ENCODE results near the gene SORCS2. TPM values are rescaled to one million over a fixed set of nuclear protein-coding genes. Genes with fewer than 3 reads are reported as not detected.

Gene SORCS2
- total and polyA plus RNA-seq, 2 of the 4 experiments (the other 2 are of a cell fraction): 0.36 to 0.62 TPM

- BruUV-seq (replicated peaks): no TSS peak
These were observed 282.9 kb downstream of the SORCS2 start for GRCh38 chr4:7475207-7475606.

More at GRCh38 chr4:7475207-7475606, 282.9 kb downstream of the SORCS2 start:
- ATAC-seq (ENCODE audit: low read depth): no peak
- Histone ChIP-seq H2AK9ac (replicated peaks; ENCODE audit: low read depth, low read length, poor library complexity) (no peak overlapping the region), H3K27me3 (ENCODE audit: control insufficient read depth, insufficient read depth, low read length) (peaks cover 39% of the 10 kb centered on the region), H3K9me1 (ENCODE audit: insufficient read depth, low read length) (no peaks in the 10 kb centered on the region), H3K23ac (ENCODE audit: low read depth, low read length) (no peak overlapping the region), H4K91ac (ENCODE audit: insufficient read depth, low read depth, low read length) (no peak overlapping the region), H2AFZ (replicated peaks; ENCODE audit: low read length, poor library complexity) (no peak overlapping the region), H3K36me3 (ENCODE audit: control insufficient read depth, insufficient read depth, low read length) (no peaks in the 10 kb centered on the region), H2BK15ac (ENCODE audit: low read depth, low read length) (no peak overlapping the region), H3K4ac (ENCODE audit: low read depth, low read length) (no peak overlapping the region), H3K18ac (ENCODE audit: low read depth, low read length) (no peak overlapping the region), H4K8ac (ENCODE audit: low read depth in 2 of 2, low read length in 2 of 2) (no peak overlapping the region), H3K56ac (ENCODE audit: extremely low read depth, insufficient read depth, low read length) (no peak overlapping the region), H3K4me2 (ENCODE audit: low read depth, low read length) (no peak overlapping the region), H2BK5ac (ENCODE audit: low read depth, low read length, poor library complexity, severe bottlenecking) (no peak overlapping the region), H2AK5ac (ENCODE audit: low read depth, low read length) (no peak overlapping the region), H3K79me1 (ENCODE audit: low read depth in 1 of 2, low read length in 2 of 2) (no peaks in the 10 kb centered on the region), H4K5ac (ENCODE audit: low read depth, low read length) (no peak overlapping the region), H3K9ac (ENCODE audit: low read depth, low read length) (no peak overlapping the region), H3K4me1 (ENCODE audit: control insufficient read depth, insufficient read depth, low read length) (no peaks in the 10 kb centered on the region), H2BK120ac (ENCODE audit: low read depth, low read length) (no peak overlapping the region), H2BK20ac (ENCODE audit: low read depth, low read length) (no peak overlapping the region), H3K14ac (replicated peaks; ENCODE audit: low read depth, low read length) (no peak overlapping the region), H3K27ac (ENCODE audit: insufficient read depth, low read length) (no peak overlapping the region), H4K20me1 (ENCODE audit: insufficient read depth, low read length) (no peaks in the 10 kb centered on the region), H3K9me3 (ENCODE audit: control insufficient read depth, insufficient read depth, low read length) (no peaks in the 10 kb centered on the region), H3K4me3 (ENCODE audit: insufficient read depth, low read depth, low read length) (no peak overlapping the region)
- WGBS, 2 experiments (ENCODE audit: extremely low coverage in 2 of 2, insufficient read length in 1 of 2): 83% methylated on average over 2 of the region's 5 CpGs; no CpG with 5 or more reads in 1 of the 2 experiments
- POLR2A ChIA-PET (ENCODE audit: unreplicated experiment): no interaction called here
- in situ Hi-C loops (cut with MboI; ENCODE audit: low sequenced_read_pairs) (no loop called here), dilution Hi-C loops (cut with HindIII; ENCODE audit: low sequenced_read_pairs, unreplicated experiment) (no loop called here), intact Hi-C loops (cut with micrococcal nuclease) (no loop called here)
- TF ChIP-seq NFE2L2 (IDR thresholded peaks at IDR 0.05; ENCODE audit: low read depth, low read length) (no peak), FOS (IDR thresholded peaks at IDR 0.05; ENCODE audit: low read depth, low read length) (no peak), MAFK (IDR thresholded peaks at IDR 0.05; ENCODE audit: low read depth, low read length) (no peak), BHLHE40 (IDR thresholded peaks at IDR 0.05; ENCODE audit: low read depth, low read length) (no peak), RAD21 (IDR thresholded peaks at IDR 0.05; ENCODE audit: low read length) (no peak), USF2 (IDR thresholded peaks at IDR 0.05; ENCODE audit: low read depth, low read length) (no peak), RFX5 (IDR thresholded peaks at IDR 0.05; ENCODE audit: low read depth, low read length) (no peak), RCOR1 (IDR thresholded peaks at IDR 0.05; ENCODE audit: insufficient replicate concordance, low read length) (no peak)
- CTCF ChIA-PET: no interaction called here
- DNase-seq: no peak
